ENCODE data around the gene IRX4.

Gene IRX4

DNA sequence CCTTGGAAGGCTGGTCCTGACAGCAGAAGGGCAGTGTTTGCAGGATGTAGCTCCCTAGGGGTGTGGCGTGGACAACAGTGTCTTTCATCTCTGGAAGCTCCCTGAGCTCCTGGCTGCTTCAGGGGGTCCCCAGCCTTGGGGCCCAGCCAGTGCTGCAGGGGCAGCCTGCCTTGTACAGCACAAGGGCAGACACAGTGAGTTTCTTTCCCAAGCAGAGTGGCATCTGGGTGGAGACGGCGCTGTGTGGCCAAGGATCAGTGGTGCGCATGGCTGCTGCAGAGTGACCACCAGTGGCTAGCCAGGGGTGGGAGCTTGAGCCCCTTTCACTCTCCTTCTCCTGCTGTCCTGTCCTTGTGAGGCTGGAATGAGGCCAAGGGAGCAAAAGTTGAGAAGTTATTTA is 7.6 kb upstream of the IRX4 start:
- TF ChIP-seq ISL1 (CRISPR knock-in tag; IDR thresholded peaks at IDR 0.05) (no peak), ZNF565 (CRISPR knock-in tag; conservative IDR thresholded peaks at IDR 0.05; ENCODE audit: low read depth) (no peak), ZC3H10 (CRISPR knock-in tag; IDR thresholded peaks at IDR 0.05) (no peak), OSR1 (CRISPR knock-in tag; IDR thresholded peaks at IDR 0.05) (no peak), BACH2 (CRISPR knock-in tag; IDR thresholded peaks at IDR 0.05; ENCODE audit: borderline replicate concordance) (no peak)
- TF ChIP-seq, protein P1, sequence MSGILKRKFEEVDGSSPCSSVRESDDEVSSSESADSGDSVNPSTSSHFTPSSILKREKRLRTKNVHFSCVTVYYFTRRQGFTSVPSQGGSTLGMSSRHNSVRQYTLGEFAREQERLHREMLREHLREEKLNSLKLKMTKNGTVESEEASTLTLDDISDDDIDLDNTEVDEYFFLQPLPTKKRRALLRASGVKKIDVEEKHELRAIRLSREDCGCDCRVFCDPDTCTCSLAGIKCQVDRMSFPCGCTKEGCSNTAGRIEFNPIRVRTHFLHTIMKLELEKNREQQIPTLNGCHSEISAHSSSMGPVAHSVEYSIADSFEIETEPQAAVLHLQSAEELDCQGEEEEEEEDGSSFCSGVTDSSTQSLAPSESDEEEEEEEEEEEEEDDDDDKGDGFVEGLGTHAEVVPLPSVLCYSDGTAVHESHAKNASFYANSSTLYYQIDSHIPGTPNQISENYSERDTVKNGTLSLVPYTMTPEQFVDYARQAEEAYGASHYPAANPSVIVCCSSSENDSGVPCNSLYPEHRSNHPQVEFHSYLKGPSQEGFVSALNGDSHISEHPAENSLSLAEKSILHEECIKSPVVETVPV (CRISPR knock-in tag; IDR thresholded peaks at IDR 0.05): no peak
- no peak for ATAC-seq

DNA sequence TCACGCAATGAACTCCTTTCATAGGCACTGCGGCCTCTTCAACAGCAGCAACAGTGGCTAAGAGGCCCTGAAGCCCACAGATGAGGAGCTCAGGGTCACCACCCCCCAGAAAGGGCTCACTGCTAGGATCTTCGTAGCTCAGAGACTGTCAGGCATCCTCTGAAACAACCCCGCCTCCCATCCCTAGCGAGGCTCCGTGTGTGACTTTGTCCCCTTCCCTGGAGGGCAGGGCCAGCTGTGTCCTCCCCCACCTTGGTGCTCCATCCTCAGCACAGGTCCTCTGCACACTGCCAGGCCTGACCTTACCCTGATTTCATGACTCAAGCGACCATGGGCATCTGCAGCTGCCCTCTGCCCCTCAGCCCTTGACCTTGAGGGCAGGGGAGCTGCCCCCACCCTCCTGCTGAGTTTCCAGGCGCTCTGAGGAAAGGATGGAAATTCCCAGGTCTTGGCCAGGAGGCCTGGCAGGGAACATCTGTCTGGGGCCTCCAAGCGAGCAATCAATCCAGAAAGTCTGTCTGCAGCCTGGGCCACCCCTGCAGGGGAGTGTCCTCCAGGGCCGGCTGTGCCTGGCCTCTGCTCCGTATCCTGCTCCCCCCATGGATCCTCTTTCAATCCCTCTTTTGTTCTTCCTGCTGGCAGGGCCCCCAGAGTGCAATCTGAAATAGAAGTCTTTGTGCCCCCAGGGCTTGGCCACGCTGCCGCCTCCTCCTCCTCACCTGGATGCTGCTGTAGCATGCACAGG is 6.8 kb upstream of the IRX4 start:
- no peak for ATAC-seq
- TF ChIP-seq, protein P2, sequence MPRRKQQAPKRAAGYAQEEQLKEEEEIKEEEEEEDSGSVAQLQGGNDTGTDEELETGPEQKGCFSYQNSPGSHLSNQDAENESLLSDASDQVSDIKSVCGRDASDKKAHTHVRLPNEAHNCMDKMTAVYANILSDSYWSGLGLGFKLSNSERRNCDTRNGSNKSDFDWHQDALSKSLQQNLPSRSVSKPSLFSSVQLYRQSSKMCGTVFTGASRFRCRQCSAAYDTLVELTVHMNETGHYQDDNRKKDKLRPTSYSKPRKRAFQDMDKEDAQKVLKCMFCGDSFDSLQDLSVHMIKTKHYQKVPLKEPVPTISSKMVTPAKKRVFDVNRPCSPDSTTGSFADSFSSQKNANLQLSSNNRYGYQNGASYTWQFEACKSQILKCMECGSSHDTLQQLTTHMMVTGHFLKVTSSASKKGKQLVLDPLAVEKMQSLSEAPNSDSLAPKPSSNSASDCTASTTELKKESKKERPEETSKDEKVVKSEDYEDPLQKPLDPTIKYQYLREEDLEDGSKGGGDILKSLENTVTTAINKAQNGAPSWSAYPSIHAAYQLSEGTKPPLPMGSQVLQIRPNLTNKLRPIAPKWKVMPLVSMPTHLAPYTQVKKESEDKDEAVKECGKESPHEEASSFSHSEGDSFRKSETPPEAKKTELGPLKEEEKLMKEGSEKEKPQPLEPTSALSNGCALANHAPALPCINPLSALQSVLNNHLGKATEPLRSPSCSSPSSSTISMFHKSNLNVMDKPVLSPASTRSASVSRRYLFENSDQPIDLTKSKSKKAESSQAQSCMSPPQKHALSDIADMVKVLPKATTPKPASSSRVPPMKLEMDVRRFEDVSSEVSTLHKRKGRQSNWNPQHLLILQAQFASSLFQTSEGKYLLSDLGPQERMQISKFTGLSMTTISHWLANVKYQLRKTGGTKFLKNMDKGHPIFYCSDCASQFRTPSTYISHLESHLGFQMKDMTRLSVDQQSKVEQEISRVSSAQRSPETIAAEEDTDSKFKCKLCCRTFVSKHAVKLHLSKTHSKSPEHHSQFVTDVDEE (CRISPR knock-in tag; IDR thresholded peaks at IDR 0.05): no peak
- no peak for TF ChIP-seq ISL1 (CRISPR knock-in tag; IDR thresholded peaks at IDR 0.05)

DNA sequence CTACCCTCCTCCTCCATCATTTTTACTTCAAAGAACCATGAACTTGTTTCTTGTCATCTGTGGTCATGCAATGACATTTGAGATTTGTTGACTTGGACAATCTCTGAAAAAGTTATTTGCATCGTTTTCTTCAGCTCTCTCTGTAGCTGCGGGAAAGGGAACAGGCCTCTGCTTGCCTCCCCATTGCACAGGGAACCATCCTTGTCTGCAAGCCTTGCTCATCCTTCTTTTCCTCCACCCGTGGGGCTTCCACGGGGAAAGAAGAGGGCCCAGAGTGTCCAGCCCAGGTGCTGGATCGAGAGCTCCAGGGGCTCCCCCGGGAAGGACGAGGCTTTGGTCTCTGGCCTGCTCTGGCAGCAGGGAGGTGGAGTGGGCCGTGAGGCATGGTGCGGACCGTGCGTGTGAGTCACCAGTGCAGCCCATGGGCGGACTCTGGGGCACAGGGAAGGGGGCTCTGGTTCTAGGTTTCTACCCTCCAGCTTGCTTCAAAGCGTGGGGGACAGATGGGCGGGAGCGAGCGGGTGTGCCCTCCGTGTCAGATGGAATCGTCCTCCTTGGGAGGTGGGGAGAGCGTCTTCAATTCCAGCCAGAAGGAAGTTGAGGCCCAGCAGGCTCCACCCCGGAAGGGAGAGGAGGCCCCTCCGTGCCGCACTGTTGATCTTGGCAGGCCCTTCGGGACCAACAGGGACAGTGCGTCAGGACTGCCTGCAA is 6.0 kb upstream of the IRX4 start:
- ATAC-seq: no peak
- TF ChIP-seq TOX (CRISPR knock-in tag; IDR thresholded peaks at IDR 0.05; ENCODE audit: borderline replicate concordance): no peak
- TF ChIP-seq, protein P1 (CRISPR knock-in tag; IDR thresholded peaks at IDR 0.05): no peak
- TF ChIP-seq ZFP3 (CRISPR knock-in tag; IDR thresholded peaks at IDR 0.05): no peak
- TF ChIP-seq, protein P3, sequence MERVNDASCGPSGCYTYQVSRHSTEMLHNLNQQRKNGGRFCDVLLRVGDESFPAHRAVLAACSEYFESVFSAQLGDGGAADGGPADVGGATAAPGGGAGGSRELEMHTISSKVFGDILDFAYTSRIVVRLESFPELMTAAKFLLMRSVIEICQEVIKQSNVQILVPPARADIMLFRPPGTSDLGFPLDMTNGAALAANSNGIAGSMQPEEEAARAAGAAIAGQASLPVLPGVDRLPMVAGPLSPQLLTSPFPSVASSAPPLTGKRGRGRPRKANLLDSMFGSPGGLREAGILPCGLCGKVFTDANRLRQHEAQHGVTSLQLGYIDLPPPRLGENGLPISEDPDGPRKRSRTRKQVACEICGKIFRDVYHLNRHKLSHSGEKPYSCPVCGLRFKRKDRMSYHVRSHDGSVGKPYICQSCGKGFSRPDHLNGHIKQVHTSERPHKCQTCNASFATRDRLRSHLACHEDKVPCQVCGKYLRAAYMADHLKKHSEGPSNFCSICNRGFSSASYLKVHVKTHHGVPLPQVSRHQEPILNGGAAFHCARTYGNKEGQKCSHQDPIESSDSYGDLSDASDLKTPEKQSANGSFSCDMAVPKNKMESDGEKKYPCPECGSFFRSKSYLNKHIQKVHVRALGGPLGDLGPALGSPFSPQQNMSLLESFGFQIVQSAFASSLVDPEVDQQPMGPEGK (CRISPR knock-in tag; IDR thresholded peaks at IDR 0.05; ENCODE audit: borderline replicate concordance): no peak
- no peak for TF ChIP-seq RARB (CRISPR knock-in tag; IDR thresholded peaks at IDR 0.05)
- no peak for TF ChIP-seq ZNF70 (CRISPR knock-in tag; IDR thresholded peaks at IDR 0.05)
- no peak for TF ChIP-seq PPARA (CRISPR knock-in tag; IDR thresholded peaks at IDR 0.05; ENCODE audit: borderline replicate concordance)
- no peak for TF ChIP-seq CSDC2 (CRISPR knock-in tag; IDR thresholded peaks at IDR 0.05)
- TF ChIP-seq BACH2 (CRISPR knock-in tag; IDR thresholded peaks at IDR 0.05; ENCODE audit: borderline replicate concordance): no peak
- TF ChIP-seq ISL1 (CRISPR knock-in tag; IDR thresholded peaks at IDR 0.05): no peak
- TF ChIP-seq ESRRG (CRISPR knock-in tag; IDR thresholded peaks at IDR 0.05): no peak
- no peak for TF ChIP-seq GLIS3 (CRISPR knock-in tag; IDR thresholded peaks at IDR 0.05)
- no peak for TF ChIP-seq ZC3H10 (CRISPR knock-in tag; IDR thresholded peaks at IDR 0.05)
- TF ChIP-seq ZNF8 (CRISPR knock-in tag; IDR thresholded peaks at IDR 0.05): no peak
- TF ChIP-seq SNAI2 (CRISPR knock-in tag; IDR thresholded peaks at IDR 0.05): no peak
- no peak for TF ChIP-seq OSR1 (CRISPR knock-in tag; IDR thresholded peaks at IDR 0.05)
- TF ChIP-seq, protein P2 (CRISPR knock-in tag; IDR thresholded peaks at IDR 0.05): no peak
- TF ChIP-seq, protein P4, sequence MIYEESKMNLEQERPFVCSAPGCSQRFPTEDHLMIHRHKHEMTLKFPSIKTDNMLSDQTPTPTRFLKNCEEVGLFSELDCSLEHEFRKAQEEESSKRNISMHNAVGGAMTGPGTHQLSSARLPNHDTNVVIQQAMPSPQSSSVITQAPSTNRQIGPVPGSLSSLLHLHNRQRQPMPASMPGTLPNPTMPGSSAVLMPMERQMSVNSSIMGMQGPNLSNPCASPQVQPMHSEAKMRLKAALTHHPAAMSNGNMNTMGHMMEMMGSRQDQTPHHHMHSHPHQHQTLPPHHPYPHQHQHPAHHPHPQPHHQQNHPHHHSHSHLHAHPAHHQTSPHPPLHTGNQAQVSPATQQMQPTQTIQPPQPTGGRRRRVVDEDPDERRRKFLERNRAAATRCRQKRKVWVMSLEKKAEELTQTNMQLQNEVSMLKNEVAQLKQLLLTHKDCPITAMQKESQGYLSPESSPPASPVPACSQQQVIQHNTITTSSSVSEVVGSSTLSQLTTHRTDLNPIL (CRISPR knock-in tag; IDR thresholded peaks at IDR 0.05; ENCODE audit: low read depth): no peak
- TF ChIP-seq, protein P5, sequence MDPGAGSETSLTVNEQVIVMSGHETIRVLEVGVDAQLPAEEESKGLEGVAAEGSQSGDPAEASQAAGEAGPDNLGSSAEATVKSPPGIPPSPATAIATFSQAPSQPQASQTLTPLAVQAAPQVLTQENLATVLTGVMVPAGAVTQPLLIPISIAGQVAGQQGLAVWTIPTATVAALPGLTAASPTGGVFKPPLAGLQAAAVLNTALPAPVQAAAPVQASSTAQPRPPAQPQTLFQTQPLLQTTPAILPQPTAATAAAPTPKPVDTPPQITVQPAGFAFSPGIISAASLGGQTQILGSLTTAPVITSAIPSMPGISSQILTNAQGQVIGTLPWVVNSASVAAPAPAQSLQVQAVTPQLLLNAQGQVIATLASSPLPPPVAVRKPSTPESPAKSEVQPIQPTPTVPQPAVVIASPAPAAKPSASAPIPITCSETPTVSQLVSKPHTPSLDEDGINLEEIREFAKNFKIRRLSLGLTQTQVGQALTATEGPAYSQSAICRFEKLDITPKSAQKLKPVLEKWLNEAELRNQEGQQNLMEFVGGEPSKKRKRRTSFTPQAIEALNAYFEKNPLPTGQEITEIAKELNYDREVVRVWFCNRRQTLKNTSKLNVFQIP (CRISPR knock-in tag; IDR thresholded peaks at IDR 0.05; ENCODE audit: borderline replicate concordance, low read depth): no peak
